ENCODE measurements around the gene TSEN54.

Gene TSEN54

GRCh38 chr17:75482098-75482942, 34.0 kb upstream of the TSEN54 start:
- Histone ChIP-seq H3K27me3 (ENCODE audit: control insufficient read depth, insufficient read depth, low read length) (no peaks in the 10 kb centered on the region), H3K4me2 (ENCODE audit: low read length) (no peak overlapping the region), H3K27ac (no peak overlapping the region), H3K9ac (no peak overlapping the region), H3K9me3 (ENCODE audit: control insufficient read depth, low read length) (no peaks in the 10 kb centered on the region), H3K4me1 (no peaks in the 10 kb centered on the region), H3K79me2 (peaks cover 27% of the 10 kb centered on the region), H3K36me3 (ENCODE audit: control insufficient read depth, insufficient read depth, low read length) (no peaks in the 10 kb centered on the region), H2AFZ (no peak overlapping the region), H3K4me3 (ENCODE audit: low read depth, low read length) (no peak overlapping the region)
- TF ChIP-seq CTCF (IDR thresholded peaks at IDR 0.05), result no peak

GRCh38 chr17:75485688-75486087, 30.6 kb upstream of the TSEN54 start:
- H3K79me2 ChIP-seq, result peaks cover 10% of the 10 kb centered on the region
- no peak for TF ChIP-seq CTCF (IDR thresholded peaks at IDR 0.05)
- H3K4me1 ChIP-seq, result no peaks in the 10 kb centered on the region

GRCh38 chr17:75486151-75486550, 30.2 kb upstream of the TSEN54 start:
- H3K9ac ChIP-seq, result no peak overlapping the region
- peaks cover 6% of the 10 kb centered on the region for H3K79me2 ChIP-seq
- H3K27ac ChIP-seq, result no peak overlapping the region
- TF ChIP-seq CTCF (IDR thresholded peaks at IDR 0.05), result no peak
- H3K36me3 ChIP-seq (ENCODE audit: control insufficient read depth, insufficient read depth, low read length), result no peaks in the 10 kb centered on the region
- H3K4me2 ChIP-seq (ENCODE audit: low read length), result no peak overlapping the region
- no peaks in the 10 kb centered on the region for H3K4me1 ChIP-seq
- H3K4me3 ChIP-seq (ENCODE audit: low read depth, low read length), result no peak overlapping the region
- H2AFZ ChIP-seq, result no peak overlapping the region
- H3K27me3 ChIP-seq (ENCODE audit: control insufficient read depth, insufficient read depth, low read length), result no peaks in the 10 kb centered on the region
- H3K9me3 ChIP-seq (ENCODE audit: control insufficient read depth, low read length), result no peaks in the 10 kb centered on the region

More at GRCh38 chr17:75485688-75486087, 30.6 kb upstream of the TSEN54 start:
- Histone ChIP-seq H2AFZ (no peak overlapping the region), H3K4me2 (ENCODE audit: low read length) (no peak overlapping the region), H3K36me3 (ENCODE audit: control insufficient read depth, insufficient read depth, low read length) (no peaks in the 10 kb centered on the region), H3K27ac (no peak overlapping the region), H3K4me3 (ENCODE audit: low read depth, low read length) (no peak overlapping the region), H3K9me3 (ENCODE audit: control insufficient read depth, low read length) (no peaks in the 10 kb centered on the region), H3K27me3 (ENCODE audit: control insufficient read depth, insufficient read depth, low read length) (no peaks in the 10 kb centered on the region), H3K9ac (no peak overlapping the region)

GRCh38 chr17:75486951-75487350, 29.4 kb upstream of the TSEN54 start:
- H3K4me3 ChIP-seq (ENCODE audit: low read depth, low read length), result no peak overlapping the region
- H3K27ac ChIP-seq, result peak overlapping the region; percentile 55
- peaks cover 6% of the 10 kb centered on the region for H3K79me2 ChIP-seq
- no peaks in the 10 kb centered on the region for H3K27me3 ChIP-seq (ENCODE audit: control insufficient read depth, insufficient read depth, low read length)
- H3K4me1 ChIP-seq, result no peaks in the 10 kb centered on the region
- H2AFZ ChIP-seq, result no peak overlapping the region
- H3K4me2 ChIP-seq (ENCODE audit: low read length), result no peak overlapping the region
- H3K36me3 ChIP-seq (ENCODE audit: control insufficient read depth, insufficient read depth, low read length), result no peaks in the 10 kb centered on the region
- H3K9me3 ChIP-seq (ENCODE audit: control insufficient read depth, low read length), result no peaks in the 10 kb centered on the region
- TF ChIP-seq CTCF (IDR thresholded peaks at IDR 0.05), result no peak
- no peak overlapping the region for H3K9ac ChIP-seq
